Adrenal gland (tissue), 19 donors: ENCODE measurements around the gene TXNDC9. TPM values are rescaled to one million over a fixed set of nuclear protein-coding genes. Genes with fewer than 3 reads are reported as not detected.
A peak's percentile ranks its signal among the peaks of the same experiment; 100 is the strongest.

ENCODE experiments used
- DNase-seq, 7 donors: peaks; one replicate each; pipeline ENCODE4 v3.0.0-alpha.2; 2019 to 2020
- H3K27ac ChIP-seq, 5 donors: fragments of 200-600 bp; sonication (generic) in 4 of 5; 1 replicate in 3 of 5; 2 replicates in 2 of 5; pipeline versions ENCODE4 v1.5.1 to v1.8.0; 2016 to 2020; ENCODE audit warnings: mild to moderate bottlenecking in 1 of 5
- H3K27me3 ChIP-seq: fragments of 200-600 bp; 2 replicates; pipeline ENCODE4 v1.8.0; 2021
- H3K36me3 ChIP-seq, 2 donors: fragments of 200-600 bp; replicated peaks in 1 of 2; 1 replicate in 1 of 2; 2 replicates in 1 of 2; pipeline versions ENCODE4 v1.5.1 to v1.8.0; 2018 to 2022
- H3K4me1 ChIP-seq, 2 donors: fragments of 200-600 bp; replicated peaks in 1 of 2; 1 replicate in 1 of 2; 2 replicates in 1 of 2; pipeline versions ENCODE4 v1.5.1 to v1.8.0; 2018 to 2021
- H3K4me3 ChIP-seq, 4 donors: fragments of 200-600 bp; sonication (generic) in 3 of 4; one replicate each; pipeline ENCODE4 v1.5.1; 2016 to 2018
- H3K9me3 ChIP-seq, 3 donors: fragments of 200-600 bp; sonication (generic) in 1 of 3; replicated peaks in 1 of 3; 1 replicate in 2 of 3; 2 replicates in 1 of 3; pipeline versions ENCODE4 v1.5.1 to v1.8.0; 2016 to 2021
- POLR2A ChIP-seq, 2 donors: fragments of 450-650 bp; IDR thresholded peaks; one replicate each; pipeline ENCODE4 v1.6.1; 2017; ENCODE audit warnings: antibody characterized with exemption in 2 of 2, mild to moderate bottlenecking in 2 of 2, moderate library complexity in 1 of 2
- WGBS, 4 donors: extraction: QIAGEN DNeasy Blood & Tissue Kit in 2 of 4; methylation state at CpG; one replicate each; pipeline versions ENCODE4 v1.1.5 to v1.1.7; 2013 to 2017; 5-methylcytosine and 5-hydroxymethylcytosine counted together
- intact Hi-C, 2 donors: fragments of 100-400 bp; cut with DNase I; formaldehyde crosslinking; loops; one replicate each; pipeline versions ENCODE4 v1.14.1 to v1.15.0; 2022 to 2023
- long read RNA-seq, 10 donors: library from polyadenylated mRNA in 3 of 10; unstranded in 2 of 10; stranded (forward) in 1 of 10; transcript quantifications; one replicate each; pipeline ENCODE4 v2.0.0 and lab custom pipeline, GENCODE V29; 2021 to 2026
- polyA plus RNA-seq, 3 donors: library from polyadenylated mRNA; stranded (reverse); fragments of 200-250 nt in 2 of 3; fragments of 350-450 nt in 1 of 3; fragmentation: Illumina TruSeq in 1 of 3; extraction: RNeasy Lipid Tissue Mini Kit (QIAGEN cat#74804) in 1 of 3; gene quantifications; one replicate each; pipeline ENCODE4 v1.2.3, GENCODE V29; 2013 to 2014
- total RNA-seq, 9 donors: library from RNA; depleted of rRNA in 4 of 9; stranded (reverse); fragments of >200 nt in 4 of 9; fragments of 120-200 nt in 1 of 9; fragmentation: NEBNext Ultra II Directional in 1 of 9; extraction: Animal tissue kit (Norgen Biotek cat#: 25700) in 1 of 9; gene quantifications; one replicate each; pipeline versions ENCODE4 v1.1.0 to v1.2.4, GENCODE V29; 2013 to 2023
- TF ChIP-seq, protein P1 (sequence below), 6 experiments: fragments of 450-650 bp in 4 of 6; fragments of 200-600 bp in 2 of 6; sonication (generic) in 1 of 6; IDR thresholded peaks; 1 replicate in 5 of 6; 2 replicates in 1 of 6; pipeline versions ENCODE4 v1.5.1 to v1.8.0; 2016 to 2021; ENCODE audit warnings: antibody characterized with exemption in 6 of 6, mild to moderate bottlenecking in 2 of 6, moderate library complexity in 1 of 6
- donor health status: healthy with polysubstance abuse.
- donor health status: Bipolar disorder and iron deficiency.
- donor health status: DM: yes; HTN: yes; CAD: no.
- donor health status: DM: no; HTN: no; CAD: no.
- donor health status: DM: no; HTN: no; CAD: no.
- donor health status: DM: yes; HTN: yes; CAD: no.

Gene TXNDC9, protein sequence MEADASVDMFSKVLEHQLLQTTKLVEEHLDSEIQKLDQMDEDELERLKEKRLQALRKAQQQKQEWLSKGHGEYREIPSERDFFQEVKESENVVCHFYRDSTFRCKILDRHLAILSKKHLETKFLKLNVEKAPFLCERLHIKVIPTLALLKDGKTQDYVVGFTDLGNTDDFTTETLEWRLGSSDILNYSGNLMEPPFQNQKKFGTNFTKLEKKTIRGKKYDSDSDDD
- total RNA-seq = 10 to 100 TPM; 13.2 to 54.5 (median 25.7) TPM
- 10 to 100 TPM; 10.5 to 43.9 (median 12.8) TPM for polyA plus RNA-seq
- long read RNA-seq, donor 1, transcript TXNDC9-202 (4 exons, 1,111 nt) = minor isoform, 7 of 553 reads
- long read RNA-seq, donor 1, transcript TXNDC9-201 (5 exons, 1,637 nt) = major isoform, 25 of 553 reads
- long read RNA-seq, donor 1, partial matches to known transcripts = 355 of 553 reads
- long read RNA-seq, donor 1, other reads (novel, unspliced or antisense) = 162 of 553 reads
- long read RNA-seq, donor 2, transcript TXNDC9-202 (4 exons, 1,111 nt) = minor isoform, 7 of 453 reads
- long read RNA-seq, donor 2, transcript TXNDC9-201 (5 exons, 1,637 nt) = major isoform, 18 of 453 reads
- long read RNA-seq, donor 2, partial matches to known transcripts = 428 of 453 reads
- long read RNA-seq, donor 2, other reads (novel, unspliced or antisense) = 0 of 453 reads
- long read RNA-seq, donor 3, transcript TXNDC9-201 (5 exons, 1,637 nt) = major isoform, 19 of 611 reads
- long read RNA-seq, donor 3, partial matches to known transcripts = 588 of 611 reads
- long read RNA-seq, donor 3, other reads (novel, unspliced or antisense) = 0 of 611 reads
- long read RNA-seq, donor 4, transcript TXNDC9-201 (5 exons, 1,637 nt) = major isoform, 24 of 27 reads
- long read RNA-seq, donor 4, partial matches to known transcripts = 1 of 27 reads
- long read RNA-seq, donor 4, other reads (novel, unspliced or antisense) = 0 of 27 reads
- long read RNA-seq, donor 5, transcript TXNDC9-201 (5 exons, 1,637 nt) = major isoform, 39 of 42 reads
- long read RNA-seq, donor 5, partial matches to known transcripts = 0 of 42 reads
- long read RNA-seq, donor 5, other reads (novel, unspliced or antisense) = 0 of 42 reads
- long read RNA-seq, donor 6, transcript TXNDC9-201 (5 exons, 1,637 nt) = major isoform, 16 of 17 reads
- long read RNA-seq, donor 6, partial matches to known transcripts = 0 of 17 reads
- long read RNA-seq, donor 6, other reads (novel, unspliced or antisense) = 0 of 17 reads
- long read RNA-seq, donor 7, transcript TXNDC9-201 (5 exons, 1,637 nt) = major isoform, 5 of 8 reads
- long read RNA-seq, donor 7, partial matches to known transcripts = 0 of 8 reads
- long read RNA-seq, donor 7, other reads (novel, unspliced or antisense) = 0 of 8 reads
- long read RNA-seq, donor 8, transcript TXNDC9-201 (5 exons, 1,637 nt) = major isoform, 22 of 577 reads
- long read RNA-seq, donor 8, partial matches to known transcripts = 554 of 577 reads
- long read RNA-seq, donor 8, other reads (novel, unspliced or antisense) = 0 of 577 reads
- long read RNA-seq, donor 9, transcript TXNDC9-201 (5 exons, 1,637 nt) = major isoform, 13 of 559 reads
- long read RNA-seq, donor 9, transcript TXNDC9-202 (4 exons, 1,111 nt) = minor isoform, 8 of 559 reads
- long read RNA-seq, donor 9, partial matches to known transcripts = 509 of 559 reads
- long read RNA-seq, donor 9, other reads (novel, unspliced or antisense) = 29 of 559 reads
- long read RNA-seq, donor 10, transcript TXNDC9-201 (5 exons, 1,637 nt) = major isoform, 10 of 452 reads
- long read RNA-seq, donor 10, partial matches to known transcripts = 433 of 452 reads
- long read RNA-seq, donor 10, other reads (novel, unspliced or antisense) = 9 of 452 reads

DNA sequence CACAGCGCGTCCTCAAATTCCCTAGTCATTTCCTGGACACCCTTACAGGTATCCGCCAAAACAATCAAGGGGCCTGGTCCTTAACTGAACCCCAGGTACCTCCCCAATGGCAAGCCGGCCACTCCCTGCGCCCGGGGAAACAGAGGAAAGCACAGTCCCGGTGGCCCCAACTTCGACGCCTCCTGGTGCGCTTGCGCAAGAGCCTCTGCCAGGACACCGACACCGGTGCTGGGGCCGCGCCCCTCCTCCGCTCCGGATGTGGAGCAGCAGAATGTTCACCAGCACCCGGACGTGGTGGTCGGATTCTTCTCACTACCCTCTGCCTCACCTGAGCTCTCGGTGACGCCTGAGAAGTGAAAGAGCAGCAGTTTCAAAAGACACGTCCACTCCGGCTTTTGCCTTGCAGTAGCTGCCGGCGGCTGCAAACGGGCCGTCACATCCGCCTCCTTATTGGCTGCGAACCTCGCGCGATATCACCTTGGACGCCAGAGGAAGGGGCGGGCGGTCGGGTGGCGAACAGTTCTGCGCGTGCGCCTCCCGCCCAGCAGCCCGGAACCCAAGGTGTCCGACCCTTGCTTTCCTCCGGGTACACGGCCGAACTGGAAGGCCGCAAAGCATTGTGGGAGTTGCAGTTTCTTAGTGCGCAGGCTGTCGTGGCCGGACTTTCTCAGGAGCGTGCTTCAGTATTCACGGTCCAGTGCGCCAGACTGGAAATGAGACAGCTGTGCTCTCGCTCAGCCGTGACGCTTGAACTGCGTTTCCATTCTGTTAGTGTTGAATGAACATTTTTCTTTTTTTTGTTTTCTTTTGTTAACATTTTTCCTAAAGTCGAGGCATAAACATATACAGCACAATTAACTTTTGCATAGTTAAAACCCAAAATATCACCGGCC lies at the start of gene TXNDC9:
Gene TXNDC9, minus strand, starts transcription at position 423 of the 893 bp plus-strand sequence. CDS start 3,123 bp downstream, outside the sequence.
- H3K27me3 ChIP-seq = no peaks in the 10 kb centered on the region
- intact Hi-C loops = loop anchor here in 1 of 2 donors (5.0 to 10.0 kb wide), 2 partner anchors 151 to 156 kb away; partner anchors contain the start of genes MITD1, MRPL30 and REV1
- peak within 1 kb of the TSS; percentile 81 to 96 (median 92) for H3K27ac ChIP-seq
- peak within 1 kb of the TSS; percentile 52 to 80 (median 72) for H3K4me3 ChIP-seq
- peaks cover 0 to 20% of the 10 kb centered on the region in 2 donors for H3K36me3 ChIP-seq
- DNase-seq = peak; percentile 99 to 100 (median 99)
- WGBS, 4 donors = 0% methylated on average over 18 to 60 of the region's 60 CpGs
- H3K4me1 ChIP-seq = peaks cover 12 to 26% of the 10 kb centered on the region in 2 donors
- peak in 1 of 2 donors; percentile 97 for TF ChIP-seq POLR2A (IDR thresholded peaks at IDR 0.05)
- TF ChIP-seq, protein P1, sequence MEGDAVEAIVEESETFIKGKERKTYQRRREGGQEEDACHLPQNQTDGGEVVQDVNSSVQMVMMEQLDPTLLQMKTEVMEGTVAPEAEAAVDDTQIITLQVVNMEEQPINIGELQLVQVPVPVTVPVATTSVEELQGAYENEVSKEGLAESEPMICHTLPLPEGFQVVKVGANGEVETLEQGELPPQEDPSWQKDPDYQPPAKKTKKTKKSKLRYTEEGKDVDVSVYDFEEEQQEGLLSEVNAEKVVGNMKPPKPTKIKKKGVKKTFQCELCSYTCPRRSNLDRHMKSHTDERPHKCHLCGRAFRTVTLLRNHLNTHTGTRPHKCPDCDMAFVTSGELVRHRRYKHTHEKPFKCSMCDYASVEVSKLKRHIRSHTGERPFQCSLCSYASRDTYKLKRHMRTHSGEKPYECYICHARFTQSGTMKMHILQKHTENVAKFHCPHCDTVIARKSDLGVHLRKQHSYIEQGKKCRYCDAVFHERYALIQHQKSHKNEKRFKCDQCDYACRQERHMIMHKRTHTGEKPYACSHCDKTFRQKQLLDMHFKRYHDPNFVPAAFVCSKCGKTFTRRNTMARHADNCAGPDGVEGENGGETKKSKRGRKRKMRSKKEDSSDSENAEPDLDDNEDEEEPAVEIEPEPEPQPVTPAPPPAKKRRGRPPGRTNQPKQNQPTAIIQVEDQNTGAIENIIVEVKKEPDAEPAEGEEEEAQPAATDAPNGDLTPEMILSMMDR (IDR thresholded peaks at IDR 0.05) = no peak
- no peaks in the 10 kb centered on the region for H3K9me3 ChIP-seq

DNA sequence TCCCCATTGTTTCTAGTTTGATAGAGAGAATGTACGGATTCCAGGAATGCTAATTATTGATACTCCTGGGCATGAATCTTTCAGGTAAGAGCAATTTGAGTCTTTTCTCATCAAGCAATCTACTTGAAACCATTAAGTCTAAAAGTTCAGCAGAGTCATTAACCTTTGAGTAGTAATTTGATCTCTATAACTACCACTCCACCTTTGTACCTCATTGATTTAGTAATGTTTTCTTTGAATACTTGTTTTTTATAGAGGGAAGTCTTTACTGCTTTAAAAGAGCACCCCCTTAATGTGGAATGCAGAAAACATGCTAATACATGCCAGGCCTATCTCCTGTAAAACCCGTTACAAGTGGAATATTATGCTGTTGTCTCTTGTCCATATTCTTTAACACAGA lies 46.0 kb upstream of the TXNDC9 start:
- Histone ChIP-seq H3K9me3 (no peaks in the 10 kb centered on the region), H3K36me3 (peaks cover 0 to 36% of the 10 kb centered on the region in 2 donors), H3K4me1 (no peaks in the 10 kb centered on the region), H3K27me3 (no peaks in the 10 kb centered on the region), H3K4me3 (no peak overlapping the region), H3K27ac (no peak overlapping the region)
- WGBS, 4 donors = 98 to 100% (median 98%) methylated on average over 2 of the region's 2 CpGs
- no peak for DNase-seq
- intact Hi-C loops = no loop called here
- TF ChIP-seq POLR2A (IDR thresholded peaks at IDR 0.05) = no peak
- TF ChIP-seq, protein P1 (IDR thresholded peaks at IDR 0.05) = no peak

DNA sequence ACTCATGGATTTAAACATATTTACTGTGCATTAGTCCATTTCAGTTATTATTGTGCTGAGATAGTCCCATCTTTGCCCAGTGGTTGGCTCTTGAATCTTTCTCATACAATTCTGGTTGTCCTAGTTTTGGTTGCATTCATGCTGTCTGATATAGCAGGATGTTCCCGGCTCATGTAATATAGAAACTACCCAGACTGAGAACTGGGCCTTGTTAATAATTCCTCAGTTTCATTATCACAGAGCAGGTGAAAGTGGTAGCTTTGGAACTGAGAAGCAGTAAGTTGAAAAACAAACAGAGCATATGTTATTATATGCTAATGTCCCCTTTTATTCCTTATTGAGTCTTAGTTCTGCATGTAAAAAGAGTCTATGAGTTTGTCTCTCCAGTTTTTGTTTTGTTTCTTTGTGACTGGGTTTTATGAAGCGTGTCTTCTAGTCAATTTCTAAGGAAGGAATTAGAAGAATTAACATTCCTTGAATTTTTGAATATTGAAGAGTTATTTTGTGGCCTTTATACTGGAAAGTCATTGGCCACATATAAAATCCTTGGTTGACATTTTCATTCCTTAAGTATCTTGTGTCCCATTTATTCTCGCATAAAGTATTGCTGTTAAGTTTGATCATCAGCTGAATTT lies 44.4 kb upstream of the TXNDC9 start:
- Histone ChIP-seq H3K27ac (no peak overlapping the region), H3K4me3 (no peak overlapping the region), H3K36me3 (peaks cover 0 to 49% of the 10 kb centered on the region in 2 donors), H3K27me3 (no peaks in the 10 kb centered on the region), H3K4me1 (no peaks in the 10 kb centered on the region), H3K9me3 (no peaks in the 10 kb centered on the region)
- intact Hi-C loops = no loop called here
- TF ChIP-seq, protein P1 (IDR thresholded peaks at IDR 0.05) = no peak
- no peak for TF ChIP-seq POLR2A (IDR thresholded peaks at IDR 0.05)
- 89 to 93% (median 91%) methylated on average over 3 of the region's 3 CpGs for WGBS, 4 donors
- DNase-seq = no peak
